Transverse colon (tissue), 4 donors: Measurements from ENCODE around the gene ACADM. TPM values are rescaled to one million over a fixed set of nuclear protein-coding genes. Genes with fewer than 3 reads are reported as not detected.

Source experiments
- DNase-seq: peaks from one replicate; pipeline ENCODE4 v3.0.0-alpha.2; 2019
- H3K27ac ChIP-seq, 4 donors: fragments of 200-600 bp; sonication (generic); 2 replicates each; pipeline ENCODE4 v1.5.1; 2016 to 2018; ENCODE audit warnings: inconsistent platforms in 4 of 4
- H3K27me3 ChIP-seq: fragments of 200-600 bp; sonication (generic); 2 replicates; pipeline ENCODE4 v1.5.1; 2017; ENCODE audit warnings: inconsistent platforms
- H3K36me3 ChIP-seq, 4 donors: fragments of 200-600 bp; sonication (generic); 2 replicates each; pipeline ENCODE4 v1.5.1; 2017 to 2019; ENCODE audit warnings: inconsistent platforms in 4 of 4
- H3K4me1 ChIP-seq, 4 donors: fragments of 200-600 bp; sonication (generic); 2 replicates each; pipeline ENCODE4 v1.5.1; 2017 to 2020; ENCODE audit warnings: inconsistent platforms in 4 of 4
- H3K4me3 ChIP-seq, 4 donors: fragments of 200-600 bp; sonication (generic); 1 replicate in 1 of 4; 2 replicates in 3 of 4; pipeline versions ENCODE4 v1.5.1 to v1.6.1; 2017 to 2019; ENCODE audit warnings: inconsistent platforms in 4 of 4
- H3K9me3 ChIP-seq, 2 donors: fragments of 200-600 bp; sonication (generic); 2 replicates each; pipeline ENCODE4 v1.5.1; 2017 to 2019; ENCODE audit warnings: inconsistent platforms in 2 of 2
- EP300 ChIP-seq: sonication (generic); formaldehyde crosslinking; IDR thresholded peaks from one replicate; pipeline ENCODE4 v1.6.1; 2017; ENCODE audit warnings: antibody characterized with exemption, low read depth
- POLR2A ChIP-seq: fragments of 450-650 bp; IDR thresholded peaks from one replicate; pipeline ENCODE4 v1.6.1; 2016; ENCODE audit warnings: antibody characterized with exemption, mild to moderate bottlenecking, moderate library complexity
- POLR2AphosphoS5 ChIP-seq, 3 donors: sonication (generic); formaldehyde crosslinking; IDR thresholded peaks; one replicate each; pipeline ENCODE4 v1.6.1; 2016; ENCODE audit warnings: antibody characterized with exemption in 3 of 3
- WGBS, 2 donors: methylation state at CpG; one replicate each; pipeline ENCODE4 v1.1.5; 2018; ENCODE audit warnings: low coverage in 1 of 2; 5-methylcytosine and 5-hydroxymethylcytosine counted together
- in situ Hi-C, 4 donors: fragments of 200-750 bp; cut with MboI; loops; one replicate each; pipeline versions ENCODE4 v1.15.0 to v1.15.1; 2017; ENCODE audit warnings: low sequenced_read_pairs in 3 of 4, low pct_ligation_motif_present in 1 of 4, low pct_unique_long_range_greater_than_20kb in 1 of 4
- intact Hi-C: fragments of 100-400 bp; cut with DNase I; formaldehyde crosslinking; loops from one replicate; pipeline ENCODE4 v1.15.1; 2023; ENCODE audit warnings: low total_unique reads
- total RNA-seq, 4 donors: library from RNA; depleted of rRNA; stranded (reverse); fragments of >200 nt; gene quantifications; one replicate each; pipeline ENCODE4 v1.1.0, GENCODE V29; 2016
- TF ChIP-seq, protein P1 (sequence below), 5 experiments: fragments of 200-600 bp in 3 of 5; fragments of 450-650 bp in 2 of 5; sonication (generic) in 3 of 5; IDR thresholded peaks; 1 replicate in 2 of 5; 2 replicates in 3 of 5; pipeline ENCODE4 v1.5.1; 2016 to 2017; ENCODE audit warnings: antibody characterized with exemption in 5 of 5, inconsistent platforms in 3 of 5, mild to moderate bottlenecking in 2 of 5, moderate library complexity in 1 of 5

The ACADM gene
- total RNA-seq, 4 donors from 2014 or later, result 34.4 to 138 (median 91.5) TPM

- Histone ChIP-seq H3K4me1 (peaks cover 0 to 32% (median 6%) of the 10 kb centered on the region in 4 donors), H3K9me3 (no peaks in the 10 kb centered on the region), H3K4me3 (no peak overlapping the region), H3K27me3 (no peaks in the 10 kb centered on the region), H3K27ac (no peak overlapping the region), H3K36me3 (peaks cover 0 to 8% (median under 1%) of the 10 kb centered on the region in 4 donors)
- 67 to 71% methylated on average over 3 of the region's 3 CpGs for WGBS, 2 donors
- DNase-seq, result no peak
- TF ChIP-seq POLR2AphosphoS5 (IDR thresholded peaks at IDR 0.05) (no peak), EP300 (no peak), POLR2A (no peak)
- TF ChIP-seq, protein P1, sequence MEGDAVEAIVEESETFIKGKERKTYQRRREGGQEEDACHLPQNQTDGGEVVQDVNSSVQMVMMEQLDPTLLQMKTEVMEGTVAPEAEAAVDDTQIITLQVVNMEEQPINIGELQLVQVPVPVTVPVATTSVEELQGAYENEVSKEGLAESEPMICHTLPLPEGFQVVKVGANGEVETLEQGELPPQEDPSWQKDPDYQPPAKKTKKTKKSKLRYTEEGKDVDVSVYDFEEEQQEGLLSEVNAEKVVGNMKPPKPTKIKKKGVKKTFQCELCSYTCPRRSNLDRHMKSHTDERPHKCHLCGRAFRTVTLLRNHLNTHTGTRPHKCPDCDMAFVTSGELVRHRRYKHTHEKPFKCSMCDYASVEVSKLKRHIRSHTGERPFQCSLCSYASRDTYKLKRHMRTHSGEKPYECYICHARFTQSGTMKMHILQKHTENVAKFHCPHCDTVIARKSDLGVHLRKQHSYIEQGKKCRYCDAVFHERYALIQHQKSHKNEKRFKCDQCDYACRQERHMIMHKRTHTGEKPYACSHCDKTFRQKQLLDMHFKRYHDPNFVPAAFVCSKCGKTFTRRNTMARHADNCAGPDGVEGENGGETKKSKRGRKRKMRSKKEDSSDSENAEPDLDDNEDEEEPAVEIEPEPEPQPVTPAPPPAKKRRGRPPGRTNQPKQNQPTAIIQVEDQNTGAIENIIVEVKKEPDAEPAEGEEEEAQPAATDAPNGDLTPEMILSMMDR (IDR thresholded peaks at IDR 0.05), result no peak
- intact Hi-C loops (no loop called here), in situ Hi-C loops (loop anchor here in 1 of 4 donors (10.0 kb wide), 1 partner anchor 57 kb away; the partner anchor contains the start of gene RABGGTB)
These were observed 3.1 kb downstream of the ACADM start for GRCh38 chr1:75727571-75727970.

GRCh38 chr1:75730432-75730831 lies 5.9 kb downstream of the ACADM start:
- H3K27ac ChIP-seq, result no peak overlapping the region
- no peak overlapping the region for H3K4me3 ChIP-seq
- H3K9me3 ChIP-seq, result no peaks in the 10 kb centered on the region
- no peak for DNase-seq
- peaks cover 0 to 27% (median 14%) of the 10 kb centered on the region in 4 donors for H3K36me3 ChIP-seq
- in situ Hi-C loops (no loop called here), intact Hi-C loops (no loop called here)
- peaks cover 0 to 24% (median 5%) of the 10 kb centered on the region in 4 donors for H3K4me1 ChIP-seq
- TF ChIP-seq EP300 (no peak), POLR2AphosphoS5 (IDR thresholded peaks at IDR 0.05) (no peak)
- TF ChIP-seq, protein P1 (IDR thresholded peaks at IDR 0.05), result no peak
- WGBS, 2 donors, result 48 to 100% methylated on average over 1 to 2 of the region's 2 CpGs
- H3K27me3 ChIP-seq, result no peaks in the 10 kb centered on the region

DNA sequence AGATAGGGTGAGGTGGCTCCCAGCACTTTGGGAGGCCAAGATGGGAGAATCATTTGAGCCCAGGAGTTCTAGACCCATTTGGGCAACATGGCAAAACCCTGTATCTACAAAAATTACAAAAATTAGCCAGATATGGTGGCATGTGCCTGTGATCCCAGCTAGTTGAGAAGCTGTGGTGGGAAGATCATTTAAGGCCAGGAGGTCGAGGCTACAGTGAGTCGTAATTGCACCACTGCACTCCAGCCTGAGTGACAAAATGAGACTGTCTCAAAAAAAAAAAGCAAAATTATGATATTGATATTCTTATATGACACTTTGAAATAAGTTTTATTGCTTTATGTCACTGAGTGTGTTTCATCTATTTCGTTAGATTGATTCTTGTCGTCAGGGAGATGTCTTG lies 7.4 kb downstream of the ACADM start:
- intact Hi-C loops, result no loop called here
- TF ChIP-seq, protein P1 (IDR thresholded peaks at IDR 0.05), result no peak
- no peak for TF ChIP-seq POLR2A
- TF ChIP-seq EP300, result no peak
- TF ChIP-seq POLR2AphosphoS5 (IDR thresholded peaks at IDR 0.05), result no peak
- H3K9me3 ChIP-seq, result no peaks in the 10 kb centered on the region
- WGBS, 2 donors, result 75 to 77% methylated on average over 4 of the region's 4 CpGs
- DNase-seq, result no peak
- no peak overlapping the region for H3K4me3 ChIP-seq
- H3K36me3 ChIP-seq, result peaks cover 0 to 38% (median 18%) of the 10 kb centered on the region in 4 donors
- H3K27me3 ChIP-seq, result no peaks in the 10 kb centered on the region
- H3K27ac ChIP-seq, result no peak overlapping the region
- peaks cover 0 to 11% (median 0%) of the 10 kb centered on the region in 4 donors for H3K4me1 ChIP-seq
- in situ Hi-C loops, result no loop called here

GRCh38 chr1:75732703-75733102 lies 8.2 kb downstream of the ACADM start:
- 93 to 100% methylated on average over 1 of the region's 1 CpG for WGBS, 2 donors
- intact Hi-C loops, result no loop called here
- Histone ChIP-seq H3K9me3 (no peaks in the 10 kb centered on the region), H3K4me1 (peaks cover 0 to 6% (median 0%) of the 10 kb centered on the region in 4 donors), H3K36me3 (peaks cover 0 to 45% (median 19%) of the 10 kb centered on the region in 4 donors), H3K4me3 (no peak overlapping the region), H3K27ac (no peak overlapping the region), H3K27me3 (no peaks in the 10 kb centered on the region)
- no peak for DNase-seq
- TF ChIP-seq POLR2AphosphoS5 (IDR thresholded peaks at IDR 0.05), result no peak
- TF ChIP-seq EP300, result no peak
- TF ChIP-seq POLR2A, result no peak
- TF ChIP-seq, protein P1 (IDR thresholded peaks at IDR 0.05), result no peak
- in situ Hi-C loops, result no loop called here
